Uterus (tissue), 4 donors: ENCODE measurements around the gene NR2F2. TPM values are rescaled to one million over a fixed set of nuclear protein-coding genes. Genes with fewer than 3 reads are reported as not detected.

Source experiments
- DNase-seq, 2 donors: peaks; one replicate each; pipeline ENCODE4 v3.0.0-alpha.2; 2019 to 2020
- H3K27ac ChIP-seq, 2 donors: fragments of 200-600 bp; sonication (generic); 1 replicate in 1 of 2; 2 replicates in 1 of 2; pipeline ENCODE4 v1.5.1; 2016 to 2018
- H3K27me3 ChIP-seq, 2 donors: fragments of 200-600 bp; sonication (generic); one replicate each; pipeline ENCODE4 v1.5.1; 2018 to 2019; ENCODE audit warnings: control low read depth in 1 of 2
- H3K36me3 ChIP-seq, 2 donors: fragments of 200-600 bp; sonication (generic); one replicate each; pipeline ENCODE4 v1.5.1; 2019; ENCODE audit warnings: control low read depth in 1 of 2
- H3K4me1 ChIP-seq, 2 donors: fragments of 200-600 bp; sonication (generic); one replicate each; pipeline ENCODE4 v1.5.1; 2018 to 2019; ENCODE audit warnings: control low read depth in 1 of 2
- H3K4me3 ChIP-seq, 2 donors: fragments of 200-600 bp; sonication (generic); 1 replicate in 1 of 2; 2 replicates in 1 of 2; pipeline ENCODE4 v1.5.1; 2018 to 2019; ENCODE audit warnings: mild to moderate bottlenecking in 1 of 2
- H3K9me3 ChIP-seq, 2 donors: fragments of 200-600 bp; sonication (generic); one replicate each; pipeline ENCODE4 v1.5.1; 2019; ENCODE audit warnings: control low read depth in 1 of 2
- CTCF ChIP-seq, 4 experiments: fragments of 200-600 bp in 2 of 4; fragments of 450-650 bp in 2 of 4; sonication (generic) in 2 of 4; IDR thresholded peaks; one replicate each; pipeline ENCODE4 v1.5.1; 2016 to 2019; ENCODE audit warnings: antibody characterized with exemption in 4 of 4, mild to moderate bottlenecking in 2 of 4, moderate library complexity in 1 of 4
- POLR2A ChIP-seq, 2 donors: fragments of 450-650 bp; IDR thresholded peaks; one replicate each; pipeline ENCODE4 v1.6.1; 2016; ENCODE audit warnings: antibody characterized with exemption in 2 of 2, mild to moderate bottlenecking in 1 of 2, moderate library complexity in 1 of 2
- intact Hi-C: fragments of 100-400 bp; cut with DNase I; formaldehyde crosslinking; loops from one replicate; pipeline ENCODE4 v1.15.1; 2023; ENCODE audit warnings: low total_unique reads
- total RNA-seq, 4 donors: library from RNA; depleted of rRNA in 3 of 4; stranded (reverse); fragments of >200 nt in 3 of 4; gene quantifications; one replicate each; pipeline versions ENCODE4 v1.1.0 to v1.2.4, GENCODE V29; 2014 to 2023
- donor health status: DM: yes; HTN: yes; CAD: no.

Gene NR2F2
- total RNA-seq, 4 donors from 2014 or later: 23.6 to 255 (median 51.9) TPM

GRCh38 chr15:96325541-96326327 is 4.8 kb upstream of the NR2F2 start:
- Histone ChIP-seq H3K4me3 (peak overlapping the region; percentile 69 to 79), H3K9me3 (no peaks in the 10 kb centered on the region), H3K27me3 (no peaks in the 10 kb centered on the region), H3K27ac (peak overlapping the region; percentile 98 to 100), H3K4me1 (no peaks in the 10 kb centered on the region), H3K36me3 (no peaks in the 10 kb centered on the region)
- DNase-seq: no peak
- TF ChIP-seq CTCF (IDR thresholded peaks at IDR 0.05): no peak
- peak in 1 of 2 donors; percentile 37 for TF ChIP-seq POLR2A (IDR thresholded peaks at IDR 0.05)
- intact Hi-C loops: loop anchor here (10.0 kb wide), 2 partner anchors 141 to 1061 kb away; no protein-coding TSS in a partner anchor

- no peaks in the 10 kb centered on the region for H3K9me3 ChIP-seq
- TF ChIP-seq CTCF (IDR thresholded peaks at IDR 0.05) (no peak), POLR2A (IDR thresholded peaks at IDR 0.05) (peak in 1 of 2 donors; percentile 27)
- no peaks in the 10 kb centered on the region for H3K4me1 ChIP-seq
- H3K27ac ChIP-seq: peak overlapping the region; percentile 98 to 100
- DNase-seq: peak; percentile 63 to 69
- H3K4me3 ChIP-seq: peak overlapping the region; percentile 69 to 79
- H3K36me3 ChIP-seq: no peaks in the 10 kb centered on the region
- H3K27me3 ChIP-seq: no peaks in the 10 kb centered on the region
- intact Hi-C loops: loop anchor here (10.0 kb wide), 2 partner anchors 142 to 1062 kb away; no protein-coding TSS in a partner anchor
Measured at GRCh38 chr15:96326328-96327154, 4.0 kb upstream of the NR2F2 start.

DNA sequence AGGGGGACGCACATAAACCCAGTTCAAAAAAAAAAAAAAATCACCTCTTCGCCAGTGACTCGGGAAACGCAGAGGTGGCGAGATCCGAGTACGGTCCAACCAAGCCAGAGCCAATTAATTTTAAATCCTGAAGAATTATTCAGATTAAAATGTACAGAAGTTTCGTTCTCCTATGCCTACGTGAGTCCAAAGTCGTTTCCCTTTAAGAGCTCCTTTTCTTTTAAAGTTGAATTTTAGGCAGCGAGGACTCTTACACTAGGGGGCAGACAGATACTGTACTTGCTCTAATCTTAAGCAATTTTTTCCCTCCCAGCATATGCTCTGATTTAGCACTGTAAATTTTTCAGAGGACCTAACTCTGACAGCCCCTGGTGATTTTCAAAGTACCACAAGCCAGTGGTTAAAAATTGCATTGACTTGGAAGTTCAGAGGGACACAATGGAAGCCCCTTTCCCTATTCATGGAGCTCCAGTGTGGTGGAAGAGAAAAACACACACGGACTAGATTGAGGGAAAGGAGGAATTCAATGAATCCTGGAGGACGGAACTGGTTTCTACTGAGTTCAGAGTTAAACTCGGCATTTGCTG is 3.3 kb upstream of the NR2F2 start:
- peak overlapping the region; percentile 98 to 100 for H3K27ac ChIP-seq
- no peaks in the 10 kb centered on the region for H3K4me1 ChIP-seq
- H3K27me3 ChIP-seq: no peaks in the 10 kb centered on the region
- H3K4me3 ChIP-seq: peak overlapping the region; percentile 69 to 79
- TF ChIP-seq POLR2A (IDR thresholded peaks at IDR 0.05): peak in 1 of 2 donors; percentile 62
- peak; percentile 78 to 89 (median 87) for TF ChIP-seq CTCF (IDR thresholded peaks at IDR 0.05)
- intact Hi-C loops: loop anchor here (10.0 kb wide), 2 partner anchors 142 to 1062 kb away; no protein-coding TSS in a partner anchor
- peak; percentile 22 to 68 for DNase-seq
- H3K36me3 ChIP-seq: no peaks in the 10 kb centered on the region
- H3K9me3 ChIP-seq: no peaks in the 10 kb centered on the region

GRCh38 chr15:96328181-96328876 is 2.2 kb upstream of the NR2F2 start:
- no peak for DNase-seq
- Histone ChIP-seq H3K4me1 (no peaks in the 10 kb centered on the region), H3K36me3 (no peaks in the 10 kb centered on the region), H3K27me3 (no peaks in the 10 kb centered on the region), H3K27ac (peak overlapping the region; percentile 98 to 100), H3K9me3 (no peaks in the 10 kb centered on the region), H3K4me3 (peak overlapping the region; percentile 69 to 79)
- intact Hi-C loops: loop anchor here (10.0 kb wide), 2 partner anchors 144 to 1064 kb away; no protein-coding TSS in a partner anchor
- TF ChIP-seq POLR2A (IDR thresholded peaks at IDR 0.05): no peak

DNA sequence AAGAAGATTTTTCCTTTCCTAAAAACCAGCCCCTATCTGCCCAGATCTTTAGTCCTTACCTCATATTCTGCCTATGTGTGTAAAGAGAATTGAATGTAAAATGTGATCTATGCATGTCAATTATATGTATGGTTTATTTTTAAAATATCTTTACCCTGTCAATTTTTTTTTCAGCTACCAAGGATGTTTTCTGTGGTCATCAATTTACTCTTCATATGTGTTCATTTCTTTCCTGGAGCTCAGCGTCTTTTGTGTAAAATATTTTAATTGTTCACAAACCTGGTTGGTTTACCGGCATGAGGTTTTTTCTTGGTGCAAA is 1.7 kb upstream of the NR2F2 start:
- H3K27ac ChIP-seq: peak overlapping the region; percentile 98 to 100
- intact Hi-C loops: loop anchor here (10.0 kb wide), 2 partner anchors 144 to 1064 kb away; no protein-coding TSS in a partner anchor

More for the DNA sequence above, 1.7 kb upstream of the NR2F2 start:
- Histone ChIP-seq H3K4me1 (no peaks in the 10 kb centered on the region), H3K27me3 (no peaks in the 10 kb centered on the region), H3K4me3 (peak overlapping the region; percentile 69 to 79), H3K9me3 (no peaks in the 10 kb centered on the region), H3K36me3 (no peaks in the 10 kb centered on the region)
- DNase-seq: no peak
- TF ChIP-seq POLR2A (IDR thresholded peaks at IDR 0.05): no peak
- TF ChIP-seq CTCF (IDR thresholded peaks at IDR 0.05): no peak
